ENCODE data around the gene DNAH8. TPM values are rescaled to one million over a fixed set of nuclear protein-coding genes. Genes with fewer than 3 reads are reported as not detected.
A peak's percentile ranks its signal among the peaks of the same experiment; 100 is the strongest.

Gene DNAH8
- total and polyA plus RNA-seq, 10 donors = 0.20 to 15.6 (median 5.2) TPM

GRCh38 chr6:38701551-38701950 is 13.6 kb upstream of the DNAH8 start:
- no peak for TF ChIP-seq POLR2AphosphoS5 (IDR thresholded peaks at IDR 0.05)
- TF ChIP-seq POLR2A (IDR thresholded peaks at IDR 0.05) = no peak
- TF ChIP-seq, protein P1, sequence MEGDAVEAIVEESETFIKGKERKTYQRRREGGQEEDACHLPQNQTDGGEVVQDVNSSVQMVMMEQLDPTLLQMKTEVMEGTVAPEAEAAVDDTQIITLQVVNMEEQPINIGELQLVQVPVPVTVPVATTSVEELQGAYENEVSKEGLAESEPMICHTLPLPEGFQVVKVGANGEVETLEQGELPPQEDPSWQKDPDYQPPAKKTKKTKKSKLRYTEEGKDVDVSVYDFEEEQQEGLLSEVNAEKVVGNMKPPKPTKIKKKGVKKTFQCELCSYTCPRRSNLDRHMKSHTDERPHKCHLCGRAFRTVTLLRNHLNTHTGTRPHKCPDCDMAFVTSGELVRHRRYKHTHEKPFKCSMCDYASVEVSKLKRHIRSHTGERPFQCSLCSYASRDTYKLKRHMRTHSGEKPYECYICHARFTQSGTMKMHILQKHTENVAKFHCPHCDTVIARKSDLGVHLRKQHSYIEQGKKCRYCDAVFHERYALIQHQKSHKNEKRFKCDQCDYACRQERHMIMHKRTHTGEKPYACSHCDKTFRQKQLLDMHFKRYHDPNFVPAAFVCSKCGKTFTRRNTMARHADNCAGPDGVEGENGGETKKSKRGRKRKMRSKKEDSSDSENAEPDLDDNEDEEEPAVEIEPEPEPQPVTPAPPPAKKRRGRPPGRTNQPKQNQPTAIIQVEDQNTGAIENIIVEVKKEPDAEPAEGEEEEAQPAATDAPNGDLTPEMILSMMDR (IDR thresholded peaks at IDR 0.05 in 8 of 11, conservative IDR thresholded peaks at IDR 0.05 in 3 of 11) = no peak
- peaks cover 4 to 27% (median 20%) of the 10 kb centered on the region in 8 donors for H3K9me3 ChIP-seq
- 77 to 94% (median 93%) methylated on average over 3 of the region's 3 CpGs for WGBS, 5 donors
- intact Hi-C loops (cut with DNase I; ENCODE audit: low total_unique reads) = no loop called here
- no peak for DNase-seq
- no peak overlapping the region for H3K27ac ChIP-seq
- H3K4me3 ChIP-seq = peak overlapping the region in 4 of 8 donors; percentile 73 to 83 (median 74)
- peaks cover 0 to 28% (median 13%) of the 10 kb centered on the region in 6 donors for H3K4me1 ChIP-seq
- no peaks in the 10 kb centered on the region for H3K27me3 ChIP-seq (replicated peaks in 1 of 7)
- H3K36me3 ChIP-seq = peaks cover 0 to 23% (median 0%) of the 10 kb centered on the region in 6 donors

GRCh38 chr6:38702558-38703397 is 12.3 kb upstream of the DNAH8 start, which contains the start of gene GLO1:
TSS of gene GLO1 (minus strand) at chr6:38703145. CDS start at chr6:38703054, 91 bp downstream.
- peak within 1 kb of the TSS; percentile 85 to 94 (median 90) for H3K27ac ChIP-seq
- peaks cover 0 to 23% (median 0%) of the 10 kb centered on the region in 6 donors for H3K36me3 ChIP-seq
- WGBS, 5 donors = 0 to 1% (median 1%) methylated on average over 24 to 53 of the region's 53 CpGs
- H3K9me3 ChIP-seq = peaks cover 4 to 27% (median 20%) of the 10 kb centered on the region in 8 donors
- peak; percentile 99 for TF ChIP-seq POLR2AphosphoS5 (IDR thresholded peaks at IDR 0.05)
- TF ChIP-seq, protein P1 (IDR thresholded peaks at IDR 0.05 in 8 of 11, conservative IDR thresholded peaks at IDR 0.05 in 3 of 11) = peak in 2 of 11 experiments; percentile 18 to 36
- TF ChIP-seq POLR2A (IDR thresholded peaks at IDR 0.05) = peak in 2 of 3 donors; percentile 58 to 97
- H3K4me3 ChIP-seq = peak within 1 kb of the TSS; percentile 53 to 83 (median 73)
- peak; percentile 99 for DNase-seq
- intact Hi-C loops (cut with DNase I; ENCODE audit: low total_unique reads) = no loop called here
- H3K4me1 ChIP-seq = peaks cover 0 to 28% (median 11%) of the 10 kb centered on the region in 6 donors
- H3K27me3 ChIP-seq (replicated peaks in 1 of 7) = peaks cover 0 to 3% (median 0%) of the 10 kb centered on the region in 7 donors

- H3K9me3 ChIP-seq = peaks cover 4 to 23% (median 19%) of the 10 kb centered on the region in 8 donors
- peak overlapping the region in 1 of 8 donors; percentile 5 for H3K27ac ChIP-seq
- peaks cover 0 to 5% (median 0%) of the 10 kb centered on the region in 7 donors for H3K27me3 ChIP-seq (replicated peaks in 1 of 7)
- no peak for DNase-seq
- H3K4me1 ChIP-seq = peaks cover 0 to 28% (median 10%) of the 10 kb centered on the region in 6 donors
- 81 to 93% (median 81%) methylated on average over 5 of the region's 5 CpGs for WGBS, 5 donors
- intact Hi-C loops (cut with DNase I; ENCODE audit: low total_unique reads) = no loop called here
- no peak overlapping the region for H3K4me3 ChIP-seq
- no peak for TF ChIP-seq POLR2AphosphoS5 (IDR thresholded peaks at IDR 0.05)
- TF ChIP-seq POLR2A (IDR thresholded peaks at IDR 0.05) = no peak
- TF ChIP-seq, protein P1 (IDR thresholded peaks at IDR 0.05 in 8 of 11, conservative IDR thresholded peaks at IDR 0.05 in 3 of 11) = no peak
- peaks cover 0 to 21% (median 0%) of the 10 kb centered on the region in 6 donors for H3K36me3 ChIP-seq
Observed at GRCh38 chr6:38703949-38704590, 11.0 kb upstream of the DNAH8 start.

All from spleen (tissue), 11 donors.